GM11168 (cell line): ENCODE data around the gene SPATA25.
"Not testable (repeated sequence)": the region's sequence is repeated elsewhere in the genome, so short reads cannot be mapped to it uniquely, and the experiment has no call there.

Source experiments
- in situ Hi-C: fragments of 300-500 bp; cut with MboI; formaldehyde crosslinking; loops from one replicate; pipeline ENCODE4 v1.12.0; 2022; ENCODE audit warnings: low sequenced_read_pairs; ENCODE audit not compliant: unreplicated experiment

The SPATA25 gene

GRCh38 chr20:45918182-45918737 lies 30.8 kb upstream of the SPATA25 start:
- in situ Hi-C loops = no loop called here

GRCh38 chr20:45917790-45918141 lies 30.3 kb upstream of the SPATA25 start:
- in situ Hi-C loops = no loop called here

GRCh38 chr20:45913116-45913515 lies 25.7 kb upstream of the SPATA25 start:
- in situ Hi-C loops = no loop called here

GRCh38 chr20:45912344-45912682 lies 24.9 kb upstream of the SPATA25 start:
- in situ Hi-C loops = no loop called here

- in situ Hi-C loops = no loop called here
Observed at GRCh38 chr20:45911486-45912343, 24.3 kb upstream of the SPATA25 start, which contains the start of gene PLTP. PLTP (minus strand) TSS chr20:45912155; CDS start chr20:45911452, 703 bp downstream.

GRCh38 chr20:45910670-45911485 lies 23.5 kb upstream of the SPATA25 start:
- in situ Hi-C loops = no loop called here

GRCh38 chr20:45909817-45910669 lies 22.6 kb upstream of the SPATA25 start:
- in situ Hi-C loops = no loop called here

GRCh38 chr20:45909336-45909808 lies 21.9 kb upstream of the SPATA25 start:
- in situ Hi-C loops = no loop called here

- in situ Hi-C loops = no loop called here
Observed at GRCh38 chr20:45908084-45908483, 20.7 kb upstream of the SPATA25 start.

GRCh38 chr20:45907219-45907948 lies 20.0 kb upstream of the SPATA25 start:
- in situ Hi-C loops = no loop called here

GRCh38 chr20:45905505-45906079 lies 18.2 kb upstream of the SPATA25 start:
- in situ Hi-C loops = no loop called here

- in situ Hi-C loops = no loop called here
Observed at GRCh38 chr20:45904583-45905504, 17.4 kb upstream of the SPATA25 start.

GRCh38 chr20:45902199-45902701 lies 14.8 kb upstream of the SPATA25 start:
- in situ Hi-C loops = no loop called here

GRCh38 chr20:45901332-45901731 lies 13.9 kb upstream of the SPATA25 start:
- in situ Hi-C loops = not testable (repeated sequence)

GRCh38 chr20:45899046-45899835 lies 11.8 kb upstream of the SPATA25 start:
- in situ Hi-C loops = no loop called here

GRCh38 chr20:45898285-45898684 lies 10.9 kb upstream of the SPATA25 start:
- in situ Hi-C loops = no loop called here

GRCh38 chr20:45897692-45898091 lies 10.3 kb upstream of the SPATA25 start:
- in situ Hi-C loops = no loop called here
